ENCODE measurements around the gene ITGA8.

GRCh38 chr10:15528859-15529239 lies 190.9 kb downstream of the ITGA8 start:
- no peak for TF ChIP-seq CTCF (IDR thresholded peaks at IDR 0.05)
- no peak for TF ChIP-seq POLR2A (IDR thresholded peaks at IDR 0.05)

All from heart left ventricle (tissue), 13 donors.